HT1080 (cell line): ENCODE measurements around the gene TMEM63B. TPM values are rescaled to one million over a fixed set of nuclear protein-coding genes. Genes with fewer than 3 reads are reported as not detected.
"Not testable (repeated sequence)": the region's sequence is repeated elsewhere in the genome, so short reads cannot be mapped to it uniquely, and the experiment has no call there.

ENCODE experiments used
- DNase-seq: peaks from one replicate; pipeline ENCODE4 v3.0.0-alpha.2; 2015; ENCODE audit warnings: low read depth
- total RNA-seq: library from RNA; depleted of rRNA; stranded (reverse); fragments of >200 nt; shearing (Covaris generic); gene quantifications from 2 replicates; pipeline ENCODE4 v1.2.3, GENCODE V29; 2014; rRNA removed

The TMEM63B gene
- total RNA-seq, 1 experiment from 2014 or later: 19.1 TPM

GRCh38 chr6:44189257-44189656 is 61.9 kb downstream of the TMEM63B start:
- DNase-seq: no peak

- no peak for DNase-seq
These were observed 63.4 kb downstream of the TMEM63B start for GRCh38 chr6:44190715-44191114.

- peak; percentile 15 for DNase-seq
These were observed 65.2 kb downstream of the TMEM63B start for GRCh38 chr6:44192428-44193041.

- DNase-seq: no peak
These were observed 66.1 kb downstream of the TMEM63B start for GRCh38 chr6:44193307-44193910.

- DNase-seq: no peak
These were observed 67.0 kb downstream of the TMEM63B start for GRCh38 chr6:44194326-44194725.

GRCh38 chr6:44196351-44196750 is 69.0 kb downstream of the TMEM63B start:
- not testable (repeated sequence) for DNase-seq

- no peak for DNase-seq
These were observed 71.3 kb downstream of the TMEM63B start for GRCh38 chr6:44198684-44199083.

GRCh38 chr6:44199883-44200282 is 72.5 kb downstream of the TMEM63B start:
- no peak for DNase-seq

- DNase-seq: no peak
These were observed 73.8 kb downstream of the TMEM63B start for GRCh38 chr6:44201200-44201599.

- no peak for DNase-seq
These were observed 74.4 kb downstream of the TMEM63B start for GRCh38 chr6:44201638-44202303.

- DNase-seq: no peak
These were observed 75.1 kb downstream of the TMEM63B start for GRCh38 chr6:44202332-44202971.

GRCh38 chr6:44202972-44203750 is 75.8 kb downstream of the TMEM63B start:
- DNase-seq: no peak

GRCh38 chr6:44203955-44204354 is 76.6 kb downstream of the TMEM63B start:
- no peak for DNase-seq

Other genes starting within 250 kb of the TMEM63B start
- 98.1 and 172 TPM in 2 replicates for gene MRPL14, start 102 bp upstream of the TMEM63B start, total RNA-seq
- gene CAPN11, start 31.3 kb downstream of the TMEM63B start, total RNA-seq: not detected in 2 replicates
- gene MYMX, start 89.4 kb downstream of the TMEM63B start, total RNA-seq: not detected in 2 replicates
- gene SLC29A1, start 96.0 kb downstream of the TMEM63B start, total RNA-seq: 55.2 and 78.8 TPM in 2 replicates
- gene HSP90AB1, start 119.5 kb downstream of the TMEM63B start, total RNA-seq: 1,711 and 1,925 TPM in 2 replicates
- gene SLC35B2, start 130.0 kb downstream of the TMEM63B start, total RNA-seq: 123 and 127 TPM in 2 replicates
- 11.4 and 12.5 TPM in 2 replicates for gene NFKBIE, start 138.0 kb downstream of the TMEM63B start, total RNA-seq
- not detected in 2 replicates for gene TMEM151B, start 142.9 kb downstream of the TMEM63B start, total RNA-seq
- gene AARS2, start 185.8 kb downstream of the TMEM63B start, total RNA-seq: 17.4 and 20.2 TPM in 2 replicates
- gene SPATS1, start 215.1 kb downstream of the TMEM63B start, total RNA-seq: not detected in 2 replicates